Ovary (tissue), 9 donors: Measurements from ENCODE around the gene DTD1. TPM values are rescaled to one million over a fixed set of nuclear protein-coding genes. Genes with fewer than 3 reads are reported as not detected.

ENCODE experiments used
- DNase-seq, 5 donors: peaks; one replicate each; pipeline ENCODE4 v3.0.0-alpha.2; 2019 to 2020
- H3K27ac ChIP-seq, 2 donors: fragments of 200-600 bp; one replicate each; pipeline versions ENCODE4 v1.5.1 to v1.8.0; 2019 to 2022
- H3K27me3 ChIP-seq: fragments of 200-600 bp; one replicate; pipeline ENCODE4 v1.8.0; 2022
- H3K36me3 ChIP-seq: fragments of 200-600 bp; sonication (generic); one replicate; pipeline ENCODE4 v1.5.1; 2019
- H3K4me1 ChIP-seq: one replicate; pipeline ENCODE4 v1.8.1; 2013; ENCODE audit warnings: mild to moderate bottlenecking, moderate library complexity; ENCODE audit not compliant: insufficient read depth
- H3K4me3 ChIP-seq: fragments of 200-600 bp; sonication (generic); one replicate; pipeline ENCODE4 v1.5.1; 2017
- H3K9me3 ChIP-seq, 2 donors: fragments of 200-600 bp in 1 of 2; sonication (generic) in 1 of 2; one replicate each; pipeline versions ENCODE4 v1.5.1 to v1.8.1; 2013 to 2019; ENCODE audit warnings: mild to moderate bottlenecking in 1 of 2, moderate library complexity in 1 of 2
- EP300 ChIP-seq: sonication (generic); formaldehyde crosslinking; IDR thresholded peaks from one replicate; pipeline ENCODE4 v1.6.1; 2017; ENCODE audit warnings: antibody characterized with exemption
- POLR2A ChIP-seq: fragments of 450-650 bp; IDR thresholded peaks from one replicate; pipeline ENCODE4 v1.6.1; 2017; ENCODE audit warnings: antibody characterized with exemption, mild to moderate bottlenecking, moderate library complexity
- WGBS, 3 donors: extraction: QIAGEN DNeasy Blood & Tissue Kit in 1 of 3; methylation state at CpG; one replicate each; pipeline versions ENCODE4 v1.1.5 to v1.1.7; 2013 to 2017; 5-methylcytosine and 5-hydroxymethylcytosine counted together
- intact Hi-C, 4 donors: fragments of 100-400 bp; cut with DNase I; formaldehyde crosslinking; loops; one replicate each; pipeline versions ENCODE4 v1.11.0 to v1.15.1; 2022 to 2023
- polyA plus RNA-seq, 2 donors: library from polyadenylated mRNA; stranded (reverse); fragments of 200-250 nt in 1 of 2; fragments of 350-450 nt in 1 of 2; fragmentation: Illumina TruSeq in 1 of 2; extraction: RNeasy Lipid Tissue Mini Kit (QIAGEN cat#74804) in 1 of 2; gene quantifications; one replicate each; pipeline ENCODE4 v1.2.3, GENCODE V29; 2013 to 2014
- total RNA-seq, 7 donors: library from RNA; depleted of rRNA in 2 of 7; stranded (reverse); fragments of >200 nt in 2 of 7; fragmentation: NEBNext Ultra II Directional in 3 of 7; extraction: Animal tissue kit (Norgen Biotek cat#: 25700) in 3 of 7; gene quantifications; one replicate each; pipeline versions ENCODE4 v1.1.0 to v1.2.4, GENCODE V29; 2016 to 2023
- TF ChIP-seq, protein P1 (sequence below), 3 donors: fragments of 450-650 bp in 2 of 3; fragments of 200-600 bp in 1 of 3; IDR thresholded peaks; one replicate each; pipeline versions ENCODE4 v1.5.1 to v1.8.0; 2016 to 2022; ENCODE audit warnings: antibody characterized with exemption in 3 of 3, mild to moderate bottlenecking in 1 of 3
- donor health status: DM: no; HTN: no; CAD: no; lungs with moderate emphysema.
- donor health status: DM: no; HTN: no; CAD: no.
- donor health status: Bipolar disorder and iron deficiency.
- donor health status: DM: yes; HTN: yes; CAD: no.
- donor health status: DM: no; HTN: no; CAD: no.
- donor health status: DM: yes; HTN: yes; CAD: no.

DTD1 gene
- total and polyA plus RNA-seq, 9 donors = 12.4 to 36.5 (median 22.7) TPM

GRCh38 chr20:18678549-18679419 is 90.9 kb downstream of the DTD1 start:
- H3K4me1 ChIP-seq = peaks cover 9% of the 10 kb centered on the region
- H3K27me3 ChIP-seq = no peaks in the 10 kb centered on the region
- no peak for DNase-seq
- H3K4me3 ChIP-seq = no peak overlapping the region
- intact Hi-C loops = no loop called here
- no peaks in the 10 kb centered on the region for H3K9me3 ChIP-seq
- WGBS, 3 donors = 84 to 92% (median 84%) methylated on average over 10 of the region's 10 CpGs
- TF ChIP-seq, protein P1, sequence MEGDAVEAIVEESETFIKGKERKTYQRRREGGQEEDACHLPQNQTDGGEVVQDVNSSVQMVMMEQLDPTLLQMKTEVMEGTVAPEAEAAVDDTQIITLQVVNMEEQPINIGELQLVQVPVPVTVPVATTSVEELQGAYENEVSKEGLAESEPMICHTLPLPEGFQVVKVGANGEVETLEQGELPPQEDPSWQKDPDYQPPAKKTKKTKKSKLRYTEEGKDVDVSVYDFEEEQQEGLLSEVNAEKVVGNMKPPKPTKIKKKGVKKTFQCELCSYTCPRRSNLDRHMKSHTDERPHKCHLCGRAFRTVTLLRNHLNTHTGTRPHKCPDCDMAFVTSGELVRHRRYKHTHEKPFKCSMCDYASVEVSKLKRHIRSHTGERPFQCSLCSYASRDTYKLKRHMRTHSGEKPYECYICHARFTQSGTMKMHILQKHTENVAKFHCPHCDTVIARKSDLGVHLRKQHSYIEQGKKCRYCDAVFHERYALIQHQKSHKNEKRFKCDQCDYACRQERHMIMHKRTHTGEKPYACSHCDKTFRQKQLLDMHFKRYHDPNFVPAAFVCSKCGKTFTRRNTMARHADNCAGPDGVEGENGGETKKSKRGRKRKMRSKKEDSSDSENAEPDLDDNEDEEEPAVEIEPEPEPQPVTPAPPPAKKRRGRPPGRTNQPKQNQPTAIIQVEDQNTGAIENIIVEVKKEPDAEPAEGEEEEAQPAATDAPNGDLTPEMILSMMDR (IDR thresholded peaks at IDR 0.05) = no peak
- TF ChIP-seq POLR2A (no peak), EP300 (no peak)
- no peaks in the 10 kb centered on the region for H3K36me3 ChIP-seq
- H3K27ac ChIP-seq = no peak overlapping the region

DNA sequence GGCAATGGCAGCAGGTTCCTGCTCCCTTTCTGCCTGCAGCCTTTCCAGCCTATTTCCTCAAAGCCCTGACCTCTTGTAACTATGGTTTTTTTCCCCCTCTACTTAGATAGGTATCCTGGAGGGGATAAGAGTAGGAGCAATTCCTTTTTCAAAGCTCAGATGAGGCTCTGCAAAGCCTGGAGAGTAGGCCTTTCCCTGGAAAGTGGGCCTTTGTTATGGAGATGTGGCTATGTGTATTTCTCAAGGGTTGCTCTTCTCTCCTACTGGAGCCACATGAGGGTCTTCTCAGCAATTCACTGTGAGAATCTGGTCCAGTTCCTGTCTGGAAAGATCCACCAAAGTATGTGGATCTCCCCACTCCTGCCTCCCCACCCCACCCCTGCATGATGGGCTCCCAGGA is 96.0 kb downstream of the DTD1 start:
- intact Hi-C loops = no loop called here
- no peaks in the 10 kb centered on the region for H3K27me3 ChIP-seq
- no peaks in the 10 kb centered on the region for H3K9me3 ChIP-seq
- DNase-seq = no peak
- H3K36me3 ChIP-seq = no peaks in the 10 kb centered on the region
- no peak overlapping the region for H3K4me3 ChIP-seq
- H3K27ac ChIP-seq = no peak overlapping the region
- H3K4me1 ChIP-seq = peaks cover 7% of the 10 kb centered on the region
- TF ChIP-seq POLR2A (no peak), EP300 (no peak)
- TF ChIP-seq, protein P1 (IDR thresholded peaks at IDR 0.05) = no peak

GRCh38 chr20:18684775-18685174 is 96.9 kb downstream of the DTD1 start:
- Histone ChIP-seq H3K9me3 (no peaks in the 10 kb centered on the region), H3K27ac (no peak overlapping the region), H3K4me3 (no peak overlapping the region), H3K4me1 (peaks cover 8% of the 10 kb centered on the region), H3K27me3 (no peaks in the 10 kb centered on the region), H3K36me3 (no peaks in the 10 kb centered on the region)
- WGBS, 3 donors = 86 to 96% (median 92%) methylated on average over 2 of the region's 2 CpGs
- no peak for TF ChIP-seq POLR2A
- no peak for TF ChIP-seq EP300
- intact Hi-C loops = no loop called here
- no peak for DNase-seq

DNA sequence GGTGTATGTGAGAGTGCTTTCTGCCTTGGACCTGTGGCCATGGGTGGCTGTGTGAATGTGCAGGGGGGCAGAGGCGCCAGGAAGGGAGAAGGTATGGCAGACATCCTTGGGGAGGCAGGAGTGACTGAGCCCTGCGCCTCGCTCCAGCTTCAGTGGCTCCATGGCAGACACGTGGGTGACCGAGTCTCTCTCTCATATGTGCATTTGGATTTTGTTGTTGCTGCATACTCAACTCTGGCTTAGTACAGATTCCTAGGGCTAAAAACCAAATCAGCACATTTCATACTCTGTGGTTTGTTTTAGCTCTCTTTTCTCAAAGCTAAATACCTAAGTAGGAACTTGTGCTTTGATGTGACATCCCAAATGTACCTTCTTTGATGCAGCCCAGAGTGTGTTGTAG is 97.6 kb downstream of the DTD1 start:
- 92 to 96% (median 95%) methylated on average over 5 of the region's 5 CpGs for whole genome bisulfite sequencing, 3 donors
- Histone ChIP-seq H3K4me3 (no peak overlapping the region), H3K9me3 (no peaks in the 10 kb centered on the region), H3K4me1 (peaks cover 7% of the 10 kb centered on the region), H3K36me3 (no peaks in the 10 kb centered on the region), H3K27ac (no peak overlapping the region), H3K27me3 (no peaks in the 10 kb centered on the region)
- no peak for TF ChIP-seq POLR2A
- TF ChIP-seq EP300 = no peak
- TF ChIP-seq, protein P1 (IDR thresholded peaks at IDR 0.05) = no peak
- intact Hi-C loops = no loop called here
- DNase-seq = no peak

- 85 to 94% (median 90%) methylated on average over 1 of the region's 1 CpG for WGBS, 3 donors
- Histone ChIP-seq H3K27ac (no peak overlapping the region), H3K36me3 (no peaks in the 10 kb centered on the region), H3K4me3 (no peak overlapping the region), H3K27me3 (no peaks in the 10 kb centered on the region), H3K9me3 (no peaks in the 10 kb centered on the region), H3K4me1 (peaks cover 1% of the 10 kb centered on the region)
- DNase-seq = no peak
- TF ChIP-seq, protein P1 (IDR thresholded peaks at IDR 0.05) = no peak
- TF ChIP-seq EP300 = no peak
- TF ChIP-seq POLR2A = no peak
- intact Hi-C loops = no loop called here
Measured at GRCh38 chr20:18686696-18687095, 98.8 kb downstream of the DTD1 start.
